Stimulated activated CD8-positive, alpha-beta memory T cell treated with anti-CD3 and anti-CD28 coated beads, Interleukin-12 subunit alpha, Interleukin-12 subunit beta, amount 100 ng/mL, for 1 hour (primary cell): ENCODE results near the gene FOSB.

ENCODE experiments used
- DNase-seq: peaks from one replicate; pipeline ENCODE4 v3.0.0-alpha.2; 2020; ENCODE audit warnings: low read depth

Gene FOSB

DNA sequence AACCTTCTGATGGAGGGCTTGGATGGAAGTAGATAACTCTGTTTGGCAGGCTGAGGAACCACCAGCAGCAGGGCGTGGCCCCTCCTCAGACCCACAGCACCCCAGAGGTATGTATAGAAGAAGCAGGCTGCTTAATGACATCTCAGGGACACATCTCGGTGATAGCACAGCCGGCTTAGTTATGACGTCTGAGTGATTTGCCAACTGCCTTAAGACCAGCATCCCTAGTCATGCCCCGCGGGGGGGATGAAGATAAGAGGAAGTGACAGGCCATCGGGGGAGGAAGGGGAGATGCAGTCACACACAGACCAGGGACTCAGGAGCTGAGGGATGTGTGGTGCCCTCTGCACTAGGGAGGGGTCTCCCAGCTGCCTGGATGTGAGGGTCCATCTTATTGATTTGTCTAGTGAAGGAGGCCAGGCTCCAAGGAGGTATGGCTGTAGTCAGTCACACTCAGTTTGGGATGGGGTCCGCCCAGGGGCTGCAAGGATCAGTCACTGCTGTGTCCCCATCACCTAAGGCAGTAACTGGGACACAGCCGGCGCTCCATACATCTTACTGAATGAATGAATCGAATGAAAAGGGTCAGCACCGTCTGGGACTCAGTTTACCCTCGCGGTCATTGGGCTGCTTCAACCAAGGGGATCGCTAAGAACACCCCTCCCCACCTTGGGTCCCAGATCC, 24.9 kb upstream of the FOSB start:
- DNase-seq, result no peak

DNA sequence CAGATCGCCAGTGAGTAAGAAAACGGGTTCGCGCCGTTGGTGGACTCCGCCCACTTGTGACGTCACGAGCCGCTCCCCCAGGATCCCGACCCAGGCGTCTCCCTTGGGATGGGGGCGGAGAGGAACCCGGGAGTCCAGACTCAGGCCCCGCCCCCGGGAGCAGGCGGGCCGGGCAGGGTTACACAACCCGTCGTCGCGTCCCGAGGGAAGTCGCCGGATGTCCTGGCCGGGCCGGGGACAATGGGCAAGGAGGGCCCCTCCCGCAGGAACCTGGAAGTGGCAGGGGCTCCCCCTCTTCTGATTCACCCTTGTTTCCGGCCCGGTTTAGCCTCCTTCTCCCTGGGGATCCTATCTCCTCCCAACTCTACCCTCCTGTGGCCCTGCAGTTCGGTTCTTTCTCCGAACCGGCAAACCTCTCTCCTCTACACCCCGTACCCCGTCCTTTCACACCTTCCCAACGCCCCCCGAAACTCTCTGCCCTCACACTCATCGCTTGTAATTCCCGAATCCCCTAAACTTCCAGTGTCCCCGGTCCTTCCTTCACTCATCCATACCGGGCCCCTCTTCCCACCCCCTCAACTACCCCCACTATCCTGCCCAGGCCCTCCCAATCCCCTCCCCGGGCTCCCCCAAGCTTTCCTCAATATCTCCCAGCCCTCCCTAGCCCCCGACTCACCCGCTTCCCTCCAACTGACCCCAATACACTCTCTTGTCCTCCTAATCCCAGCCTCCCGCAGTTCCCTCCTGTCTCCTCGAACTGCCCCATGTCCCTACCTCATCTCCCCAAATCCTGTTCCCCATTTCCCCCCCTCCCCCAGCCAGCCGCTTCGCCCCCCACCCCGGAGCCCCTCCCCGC, 24.1 kb upstream of the FOSB start:
- no peak for DNase-seq

DNA sequence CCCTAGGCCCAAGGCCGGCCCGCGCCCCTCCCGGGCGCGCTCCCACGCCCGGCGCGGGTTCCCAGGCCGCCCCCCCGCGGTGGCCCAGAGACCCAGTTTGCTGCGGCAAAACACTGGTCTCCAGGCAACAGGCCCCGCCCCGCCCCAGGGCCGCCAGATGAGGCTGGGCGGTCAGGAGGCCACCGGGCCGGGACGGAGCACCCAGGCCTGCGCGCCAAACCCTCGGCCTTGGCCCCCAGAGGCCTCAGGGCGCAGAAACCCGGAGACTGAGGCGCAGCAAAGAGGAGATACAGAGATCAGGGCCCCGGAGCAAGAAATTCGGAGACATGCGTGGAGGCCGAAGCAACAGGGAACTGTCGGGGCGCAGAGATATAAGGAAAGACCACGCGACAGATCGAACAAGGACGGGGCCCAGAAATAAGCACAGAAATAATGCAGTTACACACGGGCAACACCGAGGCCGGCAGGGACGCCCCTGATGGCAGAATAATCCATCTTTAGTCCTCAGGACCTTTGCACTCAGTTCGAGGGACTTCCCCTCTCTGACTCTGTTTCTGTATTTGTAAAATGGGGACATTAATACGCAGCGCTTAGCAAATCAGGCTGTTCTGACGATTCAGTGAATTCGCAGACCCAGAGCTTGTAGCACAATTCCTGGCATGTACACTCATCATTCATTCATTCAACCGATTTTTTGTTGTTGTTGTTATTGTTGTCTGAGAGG, 23.3 kb upstream of the FOSB start:
- peak; percentile 59 for DNase-seq

DNA sequence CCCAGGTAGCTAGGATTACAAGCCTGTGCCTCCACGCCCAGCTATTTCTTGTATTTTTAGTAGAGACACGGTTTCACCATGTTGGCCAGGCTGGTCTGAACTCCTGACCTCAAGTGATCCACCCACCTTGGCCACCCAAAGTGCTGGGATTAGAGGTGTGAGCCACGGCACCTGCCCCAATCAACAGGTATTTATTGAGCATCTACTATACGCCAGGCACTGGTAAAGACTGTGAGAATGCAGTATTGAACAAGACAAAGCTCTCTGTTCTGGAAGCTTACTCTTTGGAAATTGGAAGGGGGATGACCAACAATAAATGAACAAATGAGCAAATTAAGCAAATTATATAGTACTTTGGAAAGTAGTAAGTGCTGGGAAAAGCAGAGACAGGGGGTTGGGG, 22.7 kb upstream of the FOSB start:
- DNase-seq, result no peak

DNA sequence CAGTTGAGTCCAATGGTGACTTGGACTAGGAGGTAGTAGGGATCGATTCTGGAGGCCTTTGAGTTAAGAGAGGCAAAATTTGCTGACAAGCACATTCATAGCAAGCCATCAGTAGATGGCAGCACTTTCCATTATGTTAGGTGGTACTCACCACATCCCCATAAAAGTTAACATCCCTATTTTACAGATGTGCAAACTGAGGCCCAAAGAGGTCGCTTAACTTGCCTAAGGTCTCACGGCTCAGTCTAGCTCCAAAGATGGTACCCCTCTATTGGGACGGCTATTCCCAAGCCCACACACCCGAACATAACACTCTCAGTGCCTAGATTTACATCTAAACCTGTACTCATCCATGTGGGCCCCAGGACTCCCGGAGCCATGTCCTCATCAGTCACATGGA, 21.5 kb upstream of the FOSB start:
- DNase-seq, result no peak

DNA sequence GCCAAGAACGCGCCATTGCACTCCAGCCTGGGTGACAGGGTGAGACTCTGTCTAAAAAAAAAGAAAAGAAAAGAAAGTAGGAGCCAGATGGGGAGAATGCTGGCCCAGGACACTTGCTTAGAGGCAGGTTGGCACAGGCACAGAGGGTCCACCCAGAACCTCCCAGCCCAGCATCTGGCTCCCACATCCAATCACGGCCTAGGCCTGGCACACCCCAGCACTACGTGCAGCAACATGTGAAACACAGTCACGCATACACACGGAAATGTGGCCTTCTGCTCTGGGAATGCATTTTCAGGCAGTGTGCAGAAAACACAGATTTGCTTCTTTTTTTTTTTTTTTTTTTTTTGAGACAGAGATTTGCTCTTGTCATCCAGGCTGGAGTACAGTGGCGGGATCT, 20.9 kb upstream of the FOSB start:
- DNase-seq, result no peak

DNA sequence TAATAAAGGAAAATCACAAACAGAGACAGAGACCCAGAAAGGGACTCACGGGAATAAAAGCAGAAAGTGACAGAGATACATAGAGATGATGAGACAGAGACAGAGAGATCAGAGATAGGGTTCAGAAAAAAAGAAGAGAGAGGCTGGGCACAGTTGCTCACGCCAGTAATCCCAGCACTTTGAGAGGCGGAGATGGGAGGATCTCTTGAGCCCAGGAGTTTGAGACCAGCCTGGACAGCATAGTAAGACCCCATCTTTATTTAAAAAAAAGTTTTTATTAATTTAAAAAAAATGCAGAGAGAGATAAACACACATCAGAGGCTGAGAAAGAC, 19.4 kb upstream of the FOSB start:
- no peak for DNase-seq

DNA sequence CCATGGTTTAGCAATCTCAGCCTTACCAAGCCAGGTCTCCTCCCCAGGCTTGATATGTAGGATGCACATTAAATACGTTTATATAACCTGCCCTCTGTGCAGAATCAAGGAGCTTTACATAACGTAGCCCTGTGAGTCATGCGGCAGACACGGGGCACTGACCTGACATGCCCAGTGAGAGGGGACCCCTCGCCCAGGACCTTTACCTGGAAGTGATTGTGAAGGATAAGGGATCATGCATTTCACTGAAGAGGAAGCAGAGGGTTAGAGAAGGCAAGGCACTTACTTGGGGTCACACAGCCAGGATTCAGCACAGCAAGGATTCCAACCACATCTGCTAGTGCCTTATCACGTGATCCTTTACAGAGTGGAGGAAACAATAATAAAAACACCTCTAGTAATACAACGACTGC, 18.9 kb upstream of the FOSB start:
- no peak for DNase-seq

DNA sequence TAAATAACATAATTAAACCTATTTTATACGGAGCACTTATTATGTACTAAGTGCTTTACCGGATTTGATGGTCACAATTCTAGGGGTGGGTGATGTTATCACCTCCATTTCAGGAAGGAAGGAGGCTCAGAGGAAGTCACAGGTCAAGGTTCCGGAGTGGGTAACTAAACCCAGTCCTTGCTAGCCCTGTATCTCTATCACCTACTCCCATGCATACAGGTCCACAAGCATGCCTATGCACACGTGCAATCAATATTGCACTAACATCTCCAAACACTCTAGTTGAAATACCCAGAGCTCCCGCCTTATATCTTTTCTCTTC, 17.8 kb upstream of the FOSB start:
- no peak for DNase-seq

DNA sequence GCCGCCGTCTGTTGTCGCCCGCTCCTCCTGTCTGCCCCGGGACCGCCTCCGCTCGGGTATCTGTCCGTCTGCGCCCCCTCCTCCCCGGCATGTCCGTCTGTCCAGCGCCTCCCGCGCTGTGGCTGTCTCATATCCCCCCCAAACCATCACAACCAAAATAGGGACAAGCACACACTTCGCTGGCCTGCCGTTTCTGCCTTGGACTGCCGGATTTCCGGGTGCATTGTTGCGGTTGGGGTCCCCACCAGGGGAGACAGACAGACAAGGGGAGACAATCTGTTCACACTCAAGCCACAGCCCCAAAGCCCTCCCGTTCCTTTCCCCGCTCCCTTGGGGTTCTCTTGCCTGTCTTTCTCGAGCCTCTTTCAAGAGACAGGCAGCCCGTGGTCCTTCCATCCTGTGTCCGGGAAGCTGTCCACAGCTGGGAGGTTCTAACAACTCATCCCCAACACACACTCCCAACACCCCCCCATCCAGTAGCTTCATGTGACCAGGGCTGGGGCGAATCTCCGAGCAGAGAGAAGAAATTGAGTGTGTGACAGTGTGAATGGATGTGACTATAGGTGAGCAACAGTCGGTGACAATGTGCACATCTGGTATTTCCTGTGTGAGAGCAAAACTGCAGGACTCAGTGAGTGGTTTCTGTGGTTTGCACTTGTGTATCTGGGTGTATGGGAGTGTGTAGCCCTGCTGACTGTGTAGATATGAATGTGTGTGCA, 16.5 kb upstream of the FOSB start:
- DNase-seq, result no peak

DNA sequence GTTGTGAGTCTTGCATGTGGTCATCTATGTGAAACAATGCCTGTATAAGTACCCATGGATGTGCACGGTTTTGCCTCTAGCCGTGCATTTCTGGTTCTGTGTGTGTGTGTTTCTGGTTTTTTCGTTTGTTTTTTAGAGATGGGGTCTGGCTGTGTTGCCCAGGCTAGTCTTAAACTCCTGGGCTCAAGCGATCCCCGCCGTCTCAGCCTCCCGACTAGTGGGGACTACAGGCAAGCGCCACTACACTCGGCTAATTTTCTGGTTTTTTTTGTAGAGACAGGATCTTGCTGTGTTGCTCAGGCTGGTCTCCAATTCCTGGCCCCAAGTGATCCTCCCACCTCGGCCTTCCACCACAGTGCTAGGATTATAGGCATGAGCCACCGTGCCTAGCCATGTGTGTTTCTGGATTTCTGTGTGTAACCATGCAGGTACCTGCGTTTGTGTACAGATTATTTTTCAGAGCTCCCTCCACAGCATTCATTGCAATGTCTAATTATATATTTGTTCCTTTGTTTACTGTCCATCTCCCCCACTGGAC, 15.9 kb upstream of the FOSB start:
- DNase-seq, result no peak

DNA sequence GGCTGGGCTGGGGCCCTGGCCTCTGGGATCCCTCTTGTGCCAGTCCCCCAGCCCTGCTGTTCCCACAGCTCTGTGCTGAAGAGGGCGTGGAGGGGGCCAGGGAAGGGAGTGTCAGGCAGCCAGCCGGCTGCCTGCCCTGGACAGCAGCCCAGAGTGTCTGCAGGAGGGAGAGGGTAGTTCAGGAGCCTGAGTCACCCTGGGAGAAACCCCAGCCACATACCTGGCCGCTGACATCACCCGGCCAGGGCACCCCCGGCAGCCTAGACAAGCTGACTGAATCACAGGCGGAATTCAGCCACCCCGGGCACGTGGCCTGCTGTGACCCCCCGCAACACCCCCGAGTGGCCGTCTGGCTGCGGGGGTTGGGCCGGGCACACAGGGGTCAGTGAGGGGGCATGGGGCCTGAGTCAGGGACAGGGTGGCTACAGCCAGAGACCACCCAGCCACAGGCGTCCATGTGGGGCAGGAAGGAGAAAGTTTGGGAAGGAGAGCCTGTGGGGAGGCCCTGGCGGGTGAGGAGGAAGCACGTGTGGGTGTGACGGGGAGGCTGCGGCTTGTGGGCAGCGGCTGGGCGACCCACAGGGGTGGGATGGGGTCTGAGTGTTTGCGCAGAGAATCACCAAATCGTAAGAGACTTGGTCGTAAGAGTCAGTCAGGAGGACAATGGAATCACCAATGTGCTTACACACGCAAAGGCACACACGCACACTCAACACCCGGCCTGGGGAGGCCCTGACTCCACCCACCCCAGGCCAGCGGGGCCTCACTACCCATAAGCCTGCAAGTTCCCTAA, 11.9 kb upstream of the FOSB start:
- peak; percentile 53 for DNase-seq

DNA sequence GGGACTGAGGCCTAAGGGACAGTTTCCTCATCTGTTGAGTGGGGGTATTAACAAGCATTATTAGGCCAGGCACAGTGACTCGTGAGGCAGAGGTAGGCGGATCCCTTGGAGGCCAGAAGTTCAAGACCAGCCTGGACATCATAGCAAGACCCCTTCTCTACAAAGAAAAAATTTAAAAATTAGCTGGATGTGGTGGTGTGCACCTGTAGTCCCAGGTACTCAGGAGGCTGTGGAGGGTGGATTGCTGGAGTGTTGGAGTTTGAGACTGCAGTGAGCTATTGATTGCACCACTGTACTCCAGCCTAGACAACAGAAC, 11.3 kb upstream of the FOSB start:
- no peak for DNase-seq

DNA sequence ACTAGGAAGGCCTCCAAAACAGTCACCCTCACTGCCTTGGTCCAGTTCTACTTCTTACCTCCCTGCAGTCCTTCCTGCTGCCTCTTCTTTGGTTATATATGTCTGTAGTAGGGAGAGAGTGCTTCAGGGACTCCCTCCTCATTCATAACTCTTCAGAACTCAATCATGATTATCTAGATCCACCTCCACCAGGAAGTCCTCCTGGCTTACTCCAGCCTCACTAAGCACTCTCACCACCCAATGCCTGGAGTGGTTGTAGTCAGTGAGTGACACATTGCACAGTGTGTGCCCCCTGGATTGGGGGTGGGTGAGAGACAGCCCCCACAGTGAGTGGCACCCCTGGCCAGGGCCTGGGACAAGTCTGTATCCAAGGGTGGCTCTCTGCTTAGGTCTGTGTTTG, 10.0 kb upstream of the FOSB start:
- DNase-seq, result no peak

DNA sequence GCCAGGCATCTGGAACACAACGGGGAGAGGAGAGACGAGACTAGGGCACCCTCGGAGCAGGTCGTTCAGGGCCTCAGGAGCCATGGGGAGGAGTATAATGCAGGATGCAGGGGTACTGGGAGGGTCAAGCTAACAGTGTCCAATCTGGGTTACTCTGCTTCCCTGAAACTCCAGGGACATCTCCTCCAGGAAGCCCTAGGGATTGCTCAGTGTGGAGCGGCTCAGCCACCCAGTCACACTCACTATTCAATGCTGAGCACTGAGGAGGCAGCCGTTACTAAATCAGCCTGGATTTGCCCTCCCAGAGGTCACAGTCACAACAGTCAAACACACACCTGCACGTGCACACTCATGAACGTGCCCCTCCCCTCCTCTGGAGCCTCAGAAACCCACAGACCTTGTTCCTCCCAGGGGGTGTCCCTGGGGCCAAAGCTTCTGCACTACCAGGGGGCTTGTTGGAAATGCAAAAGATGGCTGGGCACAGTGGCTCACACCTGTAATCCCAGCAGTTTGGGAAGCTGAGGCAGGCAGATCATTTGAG, 6.9 kb upstream of the FOSB start:
- no peak for DNase-seq

DNA sequence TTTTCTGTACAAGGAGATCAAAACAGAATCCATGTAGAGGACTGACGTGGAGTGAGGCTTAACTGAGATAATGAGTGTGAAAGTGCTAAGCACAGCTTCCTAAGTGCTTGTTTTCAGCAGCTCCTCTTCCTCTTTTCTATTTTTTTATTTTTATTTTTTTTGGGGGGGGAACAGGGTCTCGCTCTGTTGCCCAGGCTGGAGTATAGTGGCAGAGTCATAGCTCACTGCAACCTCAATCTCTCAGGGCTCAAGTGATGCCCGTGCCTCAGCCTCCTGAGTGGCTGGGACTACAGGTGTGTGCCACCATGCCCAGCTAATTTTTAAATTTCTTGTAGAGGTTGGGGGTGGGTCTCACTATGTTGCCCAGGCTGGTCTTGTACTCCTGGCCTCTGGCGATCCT, 5.6 kb upstream of the FOSB start:
- no peak for DNase-seq

DNA sequence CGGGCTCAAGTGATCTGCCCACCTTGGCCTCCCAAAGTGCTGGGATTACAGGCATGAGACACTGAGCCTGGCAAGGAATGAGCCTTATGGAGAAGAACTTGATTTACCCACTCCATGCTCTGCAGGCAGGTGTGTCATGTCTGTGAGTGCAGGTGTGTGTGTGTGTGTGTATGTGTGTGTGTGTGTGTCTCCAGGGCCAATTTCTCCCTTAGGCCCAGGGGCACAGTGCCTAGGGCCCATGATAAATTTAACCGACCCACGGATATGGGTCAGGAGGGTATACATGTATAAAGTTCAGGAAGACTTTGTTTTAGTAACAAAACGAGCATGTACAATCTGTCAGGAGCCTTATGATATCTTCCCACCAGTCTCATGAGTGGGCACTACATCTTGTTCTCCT, 4.6 kb upstream of the FOSB start:
- DNase-seq, result no peak

DNA sequence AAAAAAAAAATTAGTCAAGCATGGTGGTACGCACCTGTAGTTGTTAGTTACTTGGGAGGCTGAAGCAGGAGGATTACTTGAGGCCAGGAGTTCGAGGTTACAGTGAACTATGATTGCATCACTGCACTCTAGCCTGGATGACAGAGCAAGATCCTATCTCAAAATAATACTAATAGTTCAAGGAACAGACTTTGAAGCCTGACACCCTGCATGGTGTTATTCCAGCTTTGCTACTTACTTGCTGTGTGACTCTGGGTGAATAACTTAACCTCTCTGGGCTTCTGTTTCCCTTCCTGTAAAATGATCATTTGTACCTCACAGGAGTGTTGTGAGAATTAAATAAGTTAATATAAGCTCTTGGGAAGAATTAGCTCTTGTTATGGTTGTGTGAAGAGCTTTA, 3.5 kb upstream of the FOSB start:
- DNase-seq, result no peak

DNA sequence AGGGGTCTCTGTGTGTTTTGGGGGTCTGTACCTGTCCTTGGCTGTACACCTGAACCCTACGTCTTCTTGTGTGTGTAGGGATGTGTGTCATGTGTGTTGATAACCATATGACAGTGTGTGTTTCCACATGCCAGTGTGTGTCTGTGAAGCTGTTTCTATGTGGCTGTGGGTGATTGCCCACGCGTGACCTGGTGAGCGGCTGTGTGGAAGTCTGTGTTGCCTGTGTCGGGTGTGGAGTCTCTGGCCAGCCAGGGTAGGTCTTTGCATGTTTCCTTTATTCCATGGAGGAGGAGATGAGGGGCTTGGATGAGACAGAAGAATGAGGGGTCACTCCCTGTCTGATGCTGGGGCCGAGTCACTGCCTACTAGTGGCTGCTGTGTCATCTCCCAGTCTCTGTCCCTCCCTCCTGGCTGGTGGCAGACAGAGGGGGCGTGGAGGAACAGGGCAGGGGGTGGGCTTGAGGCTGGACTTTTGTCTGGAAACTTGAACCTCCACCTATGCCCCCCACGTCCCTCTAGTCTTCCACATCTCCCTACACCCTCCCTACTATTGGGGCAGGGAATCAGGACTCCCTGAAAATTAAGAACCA, 2.8 kb upstream of the FOSB start:
- no peak for DNase-seq

DNA sequence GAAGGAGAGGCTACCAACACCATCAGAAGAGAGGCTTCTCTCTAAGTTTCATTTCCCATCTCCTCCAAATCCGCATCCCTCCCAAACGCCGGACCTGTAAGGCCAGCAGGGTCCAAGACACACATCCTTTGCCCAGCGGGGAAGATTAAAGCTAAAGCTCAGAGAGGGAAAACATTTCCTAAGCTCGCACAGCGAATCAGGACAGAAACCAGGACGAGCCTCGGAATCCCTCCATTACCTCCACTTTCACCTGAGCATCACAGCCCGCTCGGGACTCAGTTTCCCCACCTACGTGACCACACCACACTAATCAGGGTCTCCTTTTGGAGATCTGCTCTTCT, 711 bp upstream of the FOSB start:
- DNase-seq, result no peak

DNA sequence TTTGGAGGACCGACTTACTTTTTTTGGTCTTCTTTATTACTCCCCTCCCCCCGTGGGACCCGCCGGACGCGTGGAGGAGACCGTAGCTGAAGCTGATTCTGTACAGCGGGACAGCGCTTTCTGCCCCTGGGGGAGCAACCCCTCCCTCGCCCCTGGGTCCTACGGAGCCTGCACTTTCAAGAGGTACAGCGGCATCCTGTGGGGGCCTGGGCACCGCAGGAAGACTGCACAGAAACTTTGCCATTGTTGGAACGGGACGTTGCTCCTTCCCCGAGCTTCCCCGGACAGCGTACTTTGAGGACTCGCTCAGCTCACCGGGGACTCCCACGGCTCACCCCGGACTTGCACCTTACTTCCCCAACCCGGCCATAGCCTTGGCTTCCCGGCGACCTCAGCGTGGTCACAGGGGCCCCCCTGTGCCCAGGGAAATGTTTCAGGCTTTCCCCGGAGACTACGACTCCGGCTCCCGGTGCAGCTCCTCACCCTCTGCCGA, 409 bp downstream of the FOSB start:
- no peak for DNase-seq
